K562 (cell line): ENCODE results near the gene METRN. TPM values are rescaled to one million over a fixed set of nuclear protein-coding genes. Genes with fewer than 3 reads are reported as not detected.

Experiments used
- CXXC5 ChIP-seq: fragments of 250-450 bp; sonication (Bioruptor Pico); IDR thresholded peaks from 2 replicates; pipeline ENCODE4 v1.8.0; 2022; ENCODE audit warnings: inconsistent platforms, mild to moderate bottlenecking, moderate library complexity
- FOSL1 ChIP-seq: fragments of 200-800 bp; sonication (Bioruptor generic); conservative IDR thresholded peaks from 2 replicates; pipeline ENCODE4 v1.6.1; 2016; ENCODE audit warnings: missing genetic modification characterization, missing compliant biosample characterization
- HMBOX1 ChIP-seq: sonication (generic); IDR thresholded peaks from 2 replicates; pipeline ENCODE4 v1.6.1; 2016
- MXI1 ChIP-seq: IDR thresholded peaks from 2 replicates; pipeline ENCODE4 v1.6.1; 2011; ENCODE audit warnings: low read depth, mild to moderate bottlenecking, improper control_type of control experiment, low read length
- NKRF ChIP-seq: fragments of 450-650 bp; IDR thresholded peaks from 2 replicates; pipeline ENCODE4 v1.6.1; 2016; ENCODE audit warnings: borderline replicate concordance
- NONO ChIP-seq, 2 experiments: fragments of 200-400 bp in 1 of 2; fragments of 450-650 bp in 1 of 2; formaldehyde crosslinking in 1 of 2; IDR thresholded peaks; 2 replicates each; pipeline ENCODE4 v1.6.1; 2017; ENCODE audit warnings: low read depth in 2 of 2, mild to moderate bottlenecking in 2 of 2, moderate library complexity in 2 of 2, low read length in 1 of 2
- NRF1 ChIP-seq, 2 experiments: fragments of 450-650 bp; IDR thresholded peaks in 1 of 2; conservative IDR thresholded peaks in 1 of 2; 2 replicates each; pipeline ENCODE4 v1.6.1; 2014; ENCODE audit warnings: mild to moderate bottlenecking in 2 of 2
- ZBED1 ChIP-seq: IDR thresholded peaks from 2 replicates; pipeline ENCODE4 v1.6.1; 2014
- ZNF316 ChIP-seq: fragments of 450-650 bp; IDR thresholded peaks from 2 replicates; pipeline ENCODE4 v1.6.1; 2016
- ZNF609 ChIP-seq: sonication (generic); formaldehyde crosslinking; IDR thresholded peaks from 2 replicates; pipeline ENCODE4 v1.8.1; 2023; ENCODE audit warnings: missing genetic modification reagents, mild to moderate bottlenecking, borderline replicate concordance
- polyA plus RNA-seq, 8 experiments: library from polyadenylated mRNA; depleted of rRNA in 4 of 8; stranded (reverse) in 5 of 8; unstranded in 3 of 8; fragments of >200 nt; fragmentation: Nextera tagmentation in 2 of 8; fragmentation: Illumina TruSeq in 1 of 8; extraction: Ambion mirVana in 2 of 8; extraction: Trizol in 1 of 8; gene quantifications; 2 replicates each; pipeline versions ENCODE4 v1.2.1 to v1.2.3, GENCODE V29; 2011 to 2014; ENCODE audit warnings: inconsistent platforms in 1 of 8, missing spikeins in 1 of 8
- total RNA-seq, 7 experiments: library from RNA; depleted of rRNA in 6 of 7; stranded (reverse); fragments of >200 nt in 6 of 7; fragmentation: Illumina TruSeq in 2 of 7; extraction: Trizol in 2 of 7; gene quantifications; 2 replicates each; pipeline versions ENCODE4 v1.2.1 to v1.2.3, GENCODE V29; 2011 to 2021; ENCODE audit warnings: low replicate concordance in 1 of 7
- TF ChIP-seq, protein P1 (sequence below), 3 experiments: fragments of 200-800 bp in 1 of 3; fragments of 250-450 bp in 1 of 3; fragments of 450-650 bp in 1 of 3; sonication (Bioruptor Pico) in 1 of 3; sonication (Bioruptor generic) in 1 of 3; formaldehyde crosslinking in 1 of 3; IDR thresholded peaks; 2 replicates each; pipeline versions ENCODE4 v1.6.1 to v1.8.0; 2016 to 2022; ENCODE audit warnings: mild to moderate bottlenecking in 2 of 3, missing genetic modification characterization in 2 of 3, missing compliant biosample characterization in 1 of 3, moderate library complexity in 1 of 3
- TF ChIP-seq, protein P2 (sequence below), 2 experiments: fragments of 450-650 bp; conservative IDR thresholded peaks; 2 replicates each; pipeline ENCODE4 v1.6.1; 2017; ENCODE audit warnings: mild to moderate bottlenecking in 2 of 2, moderate library complexity in 2 of 2

Gene METRN
- total and polyA plus RNA-seq, 9 of the 15 experiments (the other 6 are each of a cell fraction or from before 2014, with no cell fraction given): 0.20 to 89.8 (median 15.4) TPM

DNA sequence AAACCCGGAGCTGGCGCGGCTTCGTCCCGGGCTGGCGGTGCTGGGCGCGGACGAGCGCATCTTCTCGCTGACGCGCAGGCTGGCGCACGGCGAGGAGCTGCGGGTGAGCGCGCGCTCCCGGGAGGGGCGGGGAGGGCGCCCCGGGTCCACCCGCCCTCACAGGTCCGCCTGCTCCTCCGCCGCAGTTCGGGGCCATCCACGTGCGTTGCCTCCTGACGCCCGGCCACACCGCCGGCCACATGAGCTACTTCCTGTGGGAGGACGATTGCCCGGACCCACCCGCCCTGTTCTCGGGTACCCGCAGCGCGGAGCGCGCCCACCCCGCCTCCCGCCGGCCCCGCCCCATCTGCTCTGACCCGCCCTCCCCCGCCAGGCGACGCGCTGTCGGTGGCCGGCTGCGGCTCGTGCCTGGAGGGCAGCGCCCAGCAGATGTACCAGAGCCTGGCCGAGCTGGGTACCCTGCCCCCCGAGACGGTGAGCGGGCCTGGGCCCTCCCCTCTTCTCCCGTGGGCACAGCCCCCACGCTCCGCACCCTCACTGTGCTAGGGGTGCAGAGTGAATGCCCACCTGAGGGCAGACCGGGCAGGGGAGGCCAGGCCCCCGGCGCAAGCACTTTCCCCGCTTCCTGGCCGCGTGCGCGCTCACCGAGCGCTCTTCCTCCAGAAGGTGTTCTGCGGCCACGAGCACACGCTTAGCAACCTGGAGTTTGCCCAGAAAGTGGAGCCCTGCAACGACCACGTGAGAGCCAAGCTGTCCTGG lies 13.4 kb downstream of the METRN start (continued):
- TF ChIP-seq ZBED1 (0 out of 2 replicates have a peak, but pooled peaks have one; percentile 22), FOSL1 (tag) (0 out of 2 replicates have a peak, but pooled peaks have one; percentile 15), ZNF609 (CRISPR knock-in tag) (no peak), NONO (IDR thresholded peaks at IDR 0.05; ENCODE audit: low read depth in 2 of 2, low read length in 1 of 2) (peak in 1 of 2 experiments; percentile 29; a peak in 1 of 4 replicates), MXI1 (peak; percentile 83), NRF1 (conservative IDR thresholded peaks at IDR 0.05 in 1 of 2, IDR thresholded peaks at IDR 0.05 in 1 of 2) (peak; percentile 28 to 44; a peak in 2 of 4 replicates), CXXC5 (peak; percentile 81), HMBOX1 (no peak), NKRF (peak; percentile 48; the same call in 1 of the 2 replicates), ZNF316 (peak; percentile 16; the same call in 1 of the 2 replicates)
- TF ChIP-seq, protein P1, sequence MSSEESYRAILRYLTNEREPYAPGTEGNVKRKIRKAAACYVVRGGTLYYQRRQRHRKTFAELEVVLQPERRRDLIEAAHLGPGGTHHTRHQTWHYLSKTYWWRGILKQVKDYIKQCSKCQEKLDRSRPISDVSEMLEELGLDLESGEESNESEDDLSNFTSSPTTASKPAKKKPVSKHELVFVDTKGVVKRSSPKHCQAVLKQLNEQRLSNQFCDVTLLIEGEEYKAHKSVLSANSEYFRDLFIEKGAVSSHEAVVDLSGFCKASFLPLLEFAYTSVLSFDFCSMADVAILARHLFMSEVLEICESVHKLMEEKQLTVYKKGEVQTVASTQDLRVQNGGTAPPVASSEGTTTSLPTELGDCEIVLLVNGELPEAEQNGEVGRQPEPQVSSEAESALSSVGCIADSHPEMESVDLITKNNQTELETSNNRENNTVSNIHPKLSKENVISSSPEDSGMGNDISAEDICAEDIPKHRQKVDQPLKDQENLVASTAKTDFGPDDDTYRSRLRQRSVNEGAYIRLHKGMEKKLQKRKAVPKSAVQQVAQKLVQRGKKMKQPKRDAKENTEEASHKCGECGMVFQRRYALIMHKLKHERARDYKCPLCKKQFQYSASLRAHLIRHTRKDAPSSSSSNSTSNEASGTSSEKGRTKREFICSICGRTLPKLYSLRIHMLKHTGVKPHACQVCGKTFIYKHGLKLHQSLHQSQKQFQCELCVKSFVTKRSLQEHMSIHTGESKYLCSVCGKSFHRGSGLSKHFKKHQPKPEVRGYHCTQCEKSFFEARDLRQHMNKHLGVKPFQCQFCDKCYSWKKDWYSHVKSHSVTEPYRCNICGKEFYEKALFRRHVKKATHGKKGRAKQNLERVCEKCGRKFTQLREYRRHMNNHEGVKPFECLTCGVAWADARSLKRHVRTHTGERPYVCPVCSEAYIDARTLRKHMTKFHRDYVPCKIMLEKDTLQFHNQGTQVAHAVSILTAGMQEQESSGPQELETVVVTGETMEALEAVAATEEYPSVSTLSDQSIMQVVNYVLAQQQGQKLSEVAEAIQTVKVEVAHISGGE (CRISPR knock-in tag; IDR thresholded peaks at IDR 0.05): peak in 1 of 3 experiments; percentile 83; a peak in 2 of 6 replicates
- TF ChIP-seq, protein P2, sequence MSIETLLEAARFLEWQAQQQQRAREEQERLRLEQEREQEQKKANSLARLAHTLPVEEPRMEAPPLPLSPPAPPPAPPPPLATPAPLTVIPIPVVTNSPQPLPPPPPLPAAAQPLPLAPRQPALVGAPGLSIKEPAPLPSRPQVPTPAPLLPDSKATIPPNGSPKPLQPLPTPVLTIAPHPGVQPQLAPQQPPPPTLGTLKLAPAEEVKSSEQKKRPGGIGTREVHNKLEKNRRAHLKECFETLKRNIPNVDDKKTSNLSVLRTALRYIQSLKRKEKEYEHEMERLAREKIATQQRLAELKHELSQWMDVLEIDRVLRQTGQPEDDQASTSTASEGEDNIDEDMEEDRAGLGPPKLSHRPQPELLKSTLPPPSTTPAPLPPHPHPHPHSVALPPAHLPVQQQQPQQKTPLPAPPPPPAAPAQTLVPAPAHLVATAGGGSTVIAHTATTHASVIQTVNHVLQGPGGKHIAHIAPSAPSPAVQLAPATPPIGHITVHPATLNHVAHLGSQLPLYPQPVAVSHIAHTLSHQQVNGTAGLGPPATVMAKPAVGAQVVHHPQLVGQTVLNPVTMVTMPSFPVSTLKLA (conservative IDR thresholded peaks at IDR 0.05): peak; percentile 73 to 90; a peak in 3 of 4 replicates
